ENCODE data around the gene CCDC195.

DNA sequence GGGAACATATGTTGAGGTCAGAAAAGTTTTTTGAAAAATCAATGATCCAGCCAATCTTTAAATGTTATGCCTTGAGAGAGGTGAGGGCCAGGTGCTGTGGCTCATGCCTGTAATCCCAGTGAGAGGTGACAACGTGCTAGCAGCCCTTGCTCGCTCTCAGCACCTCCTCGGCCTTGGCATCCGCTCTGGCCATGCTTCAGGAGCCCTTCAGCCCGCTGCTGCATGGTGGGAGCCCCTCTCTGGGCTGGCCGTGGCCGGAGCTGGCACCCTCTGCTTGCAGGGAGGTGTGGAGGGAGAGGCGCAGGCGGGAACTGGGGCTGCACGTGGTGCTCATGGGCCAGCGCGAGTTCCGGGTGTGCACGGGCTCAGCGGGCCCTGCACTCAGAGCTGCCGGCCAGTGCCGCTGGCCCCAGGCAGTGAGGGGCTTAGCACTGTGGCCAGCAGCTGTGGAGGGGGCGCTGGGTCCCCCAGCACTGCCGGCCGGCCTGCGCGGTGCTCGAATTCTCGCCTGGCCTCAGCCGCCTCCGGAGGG lies 61.1 kb downstream of the CCDC195 start:
- TF ChIP-seq, protein P1, sequence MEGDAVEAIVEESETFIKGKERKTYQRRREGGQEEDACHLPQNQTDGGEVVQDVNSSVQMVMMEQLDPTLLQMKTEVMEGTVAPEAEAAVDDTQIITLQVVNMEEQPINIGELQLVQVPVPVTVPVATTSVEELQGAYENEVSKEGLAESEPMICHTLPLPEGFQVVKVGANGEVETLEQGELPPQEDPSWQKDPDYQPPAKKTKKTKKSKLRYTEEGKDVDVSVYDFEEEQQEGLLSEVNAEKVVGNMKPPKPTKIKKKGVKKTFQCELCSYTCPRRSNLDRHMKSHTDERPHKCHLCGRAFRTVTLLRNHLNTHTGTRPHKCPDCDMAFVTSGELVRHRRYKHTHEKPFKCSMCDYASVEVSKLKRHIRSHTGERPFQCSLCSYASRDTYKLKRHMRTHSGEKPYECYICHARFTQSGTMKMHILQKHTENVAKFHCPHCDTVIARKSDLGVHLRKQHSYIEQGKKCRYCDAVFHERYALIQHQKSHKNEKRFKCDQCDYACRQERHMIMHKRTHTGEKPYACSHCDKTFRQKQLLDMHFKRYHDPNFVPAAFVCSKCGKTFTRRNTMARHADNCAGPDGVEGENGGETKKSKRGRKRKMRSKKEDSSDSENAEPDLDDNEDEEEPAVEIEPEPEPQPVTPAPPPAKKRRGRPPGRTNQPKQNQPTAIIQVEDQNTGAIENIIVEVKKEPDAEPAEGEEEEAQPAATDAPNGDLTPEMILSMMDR (IDR thresholded peaks at IDR 0.05): no peak
- no peak for TF ChIP-seq EZH2 (IDR thresholded peaks at IDR 0.05)
